HepG2 (cell line): ENCODE results near the gene IDUA. TPM values are rescaled to one million over a fixed set of nuclear protein-coding genes. Genes with fewer than 3 reads are reported as not detected.

Source experiments
- ARHGAP35 ChIP-seq: sonication (generic); formaldehyde crosslinking; IDR thresholded peaks from 2 replicates; pipeline ENCODE4 v1.9.0; 2022; ENCODE audit warnings: mild to moderate bottlenecking, inconsistent platforms, moderate library complexity, missing genetic modification reagents, borderline replicate concordance
- ELF4 ChIP-seq: sonication (generic); formaldehyde crosslinking; IDR thresholded peaks from 2 replicates; pipeline ENCODE4 v1.5.0; 2020; ENCODE audit warnings: missing genetic modification reagents, mild to moderate bottlenecking, moderate library complexity, borderline replicate concordance
- HCFC1 ChIP-seq: fragments of 150-350 bp; IDR thresholded peaks from 2 replicates; pipeline ENCODE4 v1.6.1; 2014; ENCODE audit warnings: low read depth, low read length
- MLLT10 ChIP-seq: sonication (generic); formaldehyde crosslinking; IDR thresholded peaks from 2 replicates; pipeline ENCODE4 v1.4.0; 2020; ENCODE audit warnings: missing genetic modification reagents
- MTERF4 ChIP-seq: sonication (generic); formaldehyde crosslinking; IDR thresholded peaks from 2 replicates; pipeline ENCODE4 v1.8.0; 2023; ENCODE audit warnings: mild to moderate bottlenecking, missing genetic modification reagents
- POLR2A ChIP-seq, 2 experiments: IDR thresholded peaks; 2 replicates each; pipeline ENCODE4 v1.6.1; 2011; ENCODE audit warnings: low read depth in 2 of 2, low read length in 2 of 2, mild to moderate bottlenecking in 1 of 2, moderate library complexity in 1 of 2; ENCODE audit not compliant: insufficient read depth in 1 of 2
- POLR2AphosphoS2 ChIP-seq: IDR thresholded peaks from 2 replicates; pipeline ENCODE4 v1.6.1; 2011; ENCODE audit warnings: low read depth, low read length, improper control_type of control experiment
- PRDM15 ChIP-seq: sonication (generic); formaldehyde crosslinking; IDR thresholded peaks from 2 replicates; pipeline ENCODE4 v1.4.0; 2020; ENCODE audit warnings: missing genetic modification reagents
- SIN3A ChIP-seq: IDR thresholded peaks from 2 replicates; pipeline ENCODE4 v1.6.1; 2011; ENCODE audit warnings: low read depth, mild to moderate bottlenecking, control low read depth, low read length, borderline replicate concordance
- SP1 ChIP-seq, 2 experiments: fragments of 450-650 bp in 1 of 2; sonication (generic) in 1 of 2; formaldehyde crosslinking in 1 of 2; IDR thresholded peaks; 2 replicates each; pipeline versions ENCODE4 v1.4.0 to v1.6.1; 2016 to 2020; ENCODE audit warnings: missing genetic modification reagents in 1 of 2
- TAF1 ChIP-seq: sonication (generic); formaldehyde crosslinking; IDR thresholded peaks from 2 replicates; pipeline ENCODE4 v1.4.0; 2020; ENCODE audit warnings: missing genetic modification reagents
- YEATS4 ChIP-seq: sonication (generic); formaldehyde crosslinking; IDR thresholded peaks from 2 replicates; pipeline ENCODE4 v1.4.0; 2020; ENCODE audit warnings: missing genetic modification reagents, borderline replicate concordance
- ZFX ChIP-seq: sonication (generic); formaldehyde crosslinking; IDR thresholded peaks from 2 replicates; pipeline ENCODE4 v1.4.0; 2020; ENCODE audit warnings: mild to moderate bottlenecking, low read depth, missing genetic modification reagents, moderate library complexity
- ZNF652 ChIP-seq: IDR thresholded peaks from 2 replicates; pipeline ENCODE4 v1.6.1; 2016; ENCODE audit warnings: low read depth, borderline replicate concordance
- polyA plus RNA-seq, 8 experiments: library from polyadenylated mRNA; depleted of rRNA in 3 of 8; stranded (reverse) in 7 of 8; unstranded in 1 of 8; fragments of >200 nt; fragmentation: Illumina TruSeq in 4 of 8; extraction: Trizol in 4 of 8; gene quantifications; 2 replicates each; pipeline versions ENCODE4 v1.2.1 to v1.2.3, GENCODE V29; 2011 to 2016; ENCODE audit warnings: low read depth in 4 of 8, missing spikeins in 1 of 8, mixed read lengths in 1 of 8; ENCODE audit not compliant: insufficient read depth in 1 of 8
- total RNA-seq, 5 experiments: library from RNA; depleted of rRNA; stranded (reverse); fragments of >200 nt; fragmentation: Illumina TruSeq; extraction: Trizol; gene quantifications; 2 replicates each; pipeline ENCODE4 v1.2.3, GENCODE V29; 2016; ENCODE audit warnings: low read depth in 1 of 5
- TF ChIP-seq, protein P1 (sequence below), 2 experiments: sonication (generic) in 1 of 2; formaldehyde crosslinking in 1 of 2; IDR thresholded peaks; 2 replicates each; pipeline versions ENCODE4 v1.6.1 to v1.9.0; 2014 to 2022; ENCODE audit warnings: antibody characterized with exemption in 1 of 2, borderline replicate concordance in 1 of 2, inconsistent platforms in 1 of 2, low read depth in 1 of 2, missing genetic modification reagents in 1 of 2

Gene IDUA
- total and polyA plus RNA-seq, 2 of the 13 experiments (the other 11 are each of a cell fraction or from before 2014, with no cell fraction given) = 0.77 to 1.0 TPM

GRCh38 chr4:1009542-1010394 is 22.9 kb downstream of the IDUA start (continued):
- TF ChIP-seq ZFX (CRISPR knock-in tag) = peak; percentile 67; the same call in 1 of the 2 replicates
- peak; percentile 31; the same call in 1 of the 2 replicates for TF ChIP-seq HCFC1
- TF ChIP-seq MTERF4 (CRISPR knock-in tag) = 0 out of 2 replicates have a peak, but pooled peaks have one; percentile 22
- TF ChIP-seq SP1 (IDR thresholded peaks at IDR 0.05) = no peak
- peak; percentile 16; the same call in 1 of the 2 replicates for TF ChIP-seq SP1 (CRISPR knock-in tag; IDR thresholded peaks at IDR 0.05)
- no peak for TF ChIP-seq ELF4 (CRISPR knock-in tag)
- no peak for TF ChIP-seq POLR2AphosphoS2
- TF ChIP-seq TAF1 (CRISPR knock-in tag) = 0 out of 2 replicates have a peak, but pooled peaks have one; percentile 32
- TF ChIP-seq ARHGAP35 (CRISPR knock-in tag) = no peak
- TF ChIP-seq SIN3A = 0 out of 2 replicates have a peak, but pooled peaks have one; percentile 29
- no peak for TF ChIP-seq MLLT10
- peak; percentile 52 for TF ChIP-seq YEATS4 (CRISPR knock-in tag)
- TF ChIP-seq ZNF652 = no peak
- TF ChIP-seq, protein P1, sequence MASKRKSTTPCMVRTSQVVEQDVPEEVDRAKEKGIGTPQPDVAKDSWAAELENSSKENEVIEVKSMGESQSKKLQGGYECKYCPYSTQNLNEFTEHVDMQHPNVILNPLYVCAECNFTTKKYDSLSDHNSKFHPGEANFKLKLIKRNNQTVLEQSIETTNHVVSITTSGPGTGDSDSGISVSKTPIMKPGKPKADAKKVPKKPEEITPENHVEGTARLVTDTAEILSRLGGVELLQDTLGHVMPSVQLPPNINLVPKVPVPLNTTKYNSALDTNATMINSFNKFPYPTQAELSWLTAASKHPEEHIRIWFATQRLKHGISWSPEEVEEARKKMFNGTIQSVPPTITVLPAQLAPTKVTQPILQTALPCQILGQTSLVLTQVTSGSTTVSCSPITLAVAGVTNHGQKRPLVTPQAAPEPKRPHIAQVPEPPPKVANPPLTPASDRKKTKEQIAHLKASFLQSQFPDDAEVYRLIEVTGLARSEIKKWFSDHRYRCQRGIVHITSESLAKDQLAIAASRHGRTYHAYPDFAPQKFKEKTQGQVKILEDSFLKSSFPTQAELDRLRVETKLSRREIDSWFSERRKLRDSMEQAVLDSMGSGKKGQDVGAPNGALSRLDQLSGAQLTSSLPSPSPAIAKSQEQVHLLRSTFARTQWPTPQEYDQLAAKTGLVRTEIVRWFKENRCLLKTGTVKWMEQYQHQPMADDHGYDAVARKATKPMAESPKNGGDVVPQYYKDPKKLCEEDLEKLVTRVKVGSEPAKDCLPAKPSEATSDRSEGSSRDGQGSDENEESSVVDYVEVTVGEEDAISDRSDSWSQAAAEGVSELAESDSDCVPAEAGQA (IDR thresholded peaks at IDR 0.05; ENCODE audit: low read depth) = no peak
- TF ChIP-seq, protein P1 (CRISPR knock-in tag; IDR thresholded peaks at IDR 0.05; ENCODE audit: borderline replicate concordance) = peak; percentile 44; the same call in 1 of the 2 replicates
- no peak; the same call in 1 of the 2 replicates for TF ChIP-seq PRDM15 (CRISPR knock-in tag)
- TF ChIP-seq POLR2A (IDR thresholded peaks at IDR 0.05; ENCODE audit: insufficient read depth in 1 of 2, low read depth in 2 of 2, low read length in 2 of 2) = no peak
